ENCODE measurements around the gene PHLDB3. TPM values are rescaled to one million over a fixed set of nuclear protein-coding genes. Genes with fewer than 3 reads are reported as not detected.

Gene PHLDB3
- total and polyA plus RNA-seq, 2 of the 13 experiments (the other 11 are each of a cell fraction or from before 2014, with no cell fraction given), result 11.3 to 14.5 TPM

- peak; percentile 65; the same call in 1 of the 2 replicates for TF ChIP-seq MEIS1 (CRISPR knock-in tag; IDR thresholded peaks at IDR 0.05; ENCODE audit: borderline replicate concordance)
- TF ChIP-seq ZNF180 (CRISPR knock-in tag; IDR thresholded peaks at IDR 0.05; ENCODE audit: borderline replicate concordance, low read depth), result no peak
- TF ChIP-seq MEF2D (CRISPR knock-in tag; IDR thresholded peaks at IDR 0.05), result peak; percentile 67; the same call in 1 of the 2 replicates
- 0 out of 2 replicates have a peak, but pooled peaks have one; percentile 9 for TF ChIP-seq ZNF775 (CRISPR knock-in tag; IDR thresholded peaks at IDR 0.05; ENCODE audit: borderline replicate concordance)
- TF ChIP-seq ZSCAN21 (CRISPR knock-in tag; IDR thresholded peaks at IDR 0.05; ENCODE audit: borderline replicate concordance), result peak; percentile 43; the same call in 1 of the 2 replicates
- TF ChIP-seq DRAP1 (CRISPR knock-in tag; IDR thresholded peaks at IDR 0.05), result no peak
- TF ChIP-seq RELA (CRISPR knock-in tag; IDR thresholded peaks at IDR 0.05), result no peak
- no peak for TF ChIP-seq ZNF17 (CRISPR knock-in tag; IDR thresholded peaks at IDR 0.05)
- no peak for TF ChIP-seq ZXDC (CRISPR knock-in tag; IDR thresholded peaks at IDR 0.05)
- no peak for TF ChIP-seq ZNF33A (CRISPR knock-in tag; IDR thresholded peaks at IDR 0.05; ENCODE audit: borderline replicate concordance)
- peak; percentile 82; the same call in 1 of the 2 replicates for TF ChIP-seq ERF (CRISPR knock-in tag; IDR thresholded peaks at IDR 0.05)
- TF ChIP-seq HOXA3 (CRISPR knock-in tag; IDR thresholded peaks at IDR 0.05), result peak; percentile 78; the same call in 1 of the 2 replicates
- peak; percentile 41; the same call in 1 of the 2 replicates for TF ChIP-seq HMG20A (CRISPR knock-in tag; IDR thresholded peaks at IDR 0.05; ENCODE audit: borderline replicate concordance)
- TF ChIP-seq FOXP1 (IDR thresholded peaks at IDR 0.05), result no peak
- TF ChIP-seq FOXP1 (CRISPR knock-in tag; IDR thresholded peaks at IDR 0.05), result peak; percentile 44
- TF ChIP-seq ZMYM4 (CRISPR knock-in tag; IDR thresholded peaks at IDR 0.05), result peak; percentile 62; the same call in 1 of the 2 replicates
- TF ChIP-seq CHCHD3 (CRISPR knock-in tag; IDR thresholded peaks at IDR 0.05), result no peak
- TF ChIP-seq ZNF552 (CRISPR knock-in tag; IDR thresholded peaks at IDR 0.05; ENCODE audit: borderline replicate concordance), result no peak
- TF ChIP-seq ZBTB34 (CRISPR knock-in tag; IDR thresholded peaks at IDR 0.05), result no peak
- no peak for TF ChIP-seq ATF7 (IDR thresholded peaks at IDR 0.05)
- peak; percentile 32; the same call in 1 of the 2 replicates for TF ChIP-seq ATF7 (CRISPR knock-in tag; IDR thresholded peaks at IDR 0.05)
- no peak for TF ChIP-seq FIP1L1 (IDR thresholded peaks at IDR 0.05; ENCODE audit: borderline replicate concordance, insufficient read depth, low read depth, low read length)
- peak; percentile 28; the same call in 1 of the 2 replicates for TF ChIP-seq ZBTB26 (CRISPR knock-in tag; IDR thresholded peaks at IDR 0.05; ENCODE audit: borderline replicate concordance)
- peak; percentile 85 for TF ChIP-seq GATAD2A (CRISPR knock-in tag; IDR thresholded peaks at IDR 0.05)
- TF ChIP-seq KLF16 (CRISPR knock-in tag; IDR thresholded peaks at IDR 0.05), result peak in 1 of 2 experiments; percentile 32; a peak in 1 of 4 replicates
- peak; percentile 56; the same call in 1 of the 2 replicates for TF ChIP-seq BCL6 (CRISPR knock-in tag; IDR thresholded peaks at IDR 0.05)
- no peak for TF ChIP-seq ZNF260 (CRISPR knock-in tag; IDR thresholded peaks at IDR 0.05; ENCODE audit: borderline replicate concordance, low read depth)
Measured at GRCh38 chr19:43499042-43499441, 5.5 kb downstream of the PHLDB3 start (continued).
